Stimulated activated CD8-positive, alpha-beta memory T cell treated with anti-CD3 and anti-CD28 coated beads, Interleukin-12 subunit alpha, Interleukin-12 subunit beta, amount 100 ng/mL, for 4 hours (primary cell): ENCODE measurements around the gene CAMTA2.
"Not testable (repeated sequence)": the region's sequence is repeated elsewhere in the genome, so short reads cannot be mapped to it uniquely, and the experiment has no call there.

Experiments used
- DNase-seq: peaks from one replicate; pipeline ENCODE4 v3.0.0-alpha.2; 2020; ENCODE audit warnings: low read depth

The CAMTA2 gene

GRCh38 chr17:4932756-4933155, 54.7 kb downstream of the CAMTA2 start:
- DNase-seq: no peak

GRCh38 chr17:4931963-4932362, 55.5 kb downstream of the CAMTA2 start, which contains the start of gene GP1BA:
TSS of gene GP1BA (plus strand) at chr17:4932277. CDS start at chr17:4932605, 328 bp downstream.
- DNase-seq: no peak

- no peak for DNase-seq
Measured at GRCh38 chr17:4928881-4929280, 58.6 kb downstream of the CAMTA2 start.

GRCh38 chr17:4926577-4927335, 60.7 kb downstream of the CAMTA2 start:
- not testable (repeated sequence) for DNase-seq

DNA sequence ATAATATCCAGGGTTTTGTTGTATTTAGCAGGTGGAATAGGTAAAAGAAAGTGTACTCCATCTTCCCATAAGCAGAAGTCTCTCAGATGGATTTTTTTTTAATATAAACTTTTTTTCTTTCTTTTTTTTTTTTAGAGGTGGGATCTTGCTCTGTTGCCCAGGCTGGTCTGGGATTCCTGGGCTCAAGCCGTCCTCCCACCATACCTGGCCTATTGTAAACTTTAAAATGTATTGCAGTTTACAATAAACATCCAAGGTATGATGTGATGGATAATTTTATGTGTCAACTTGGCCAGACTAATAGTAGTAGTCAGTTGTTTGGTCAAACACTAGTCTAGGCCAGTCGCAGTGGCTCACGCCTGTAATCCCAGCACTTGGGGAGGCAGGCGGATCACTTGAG, 66.2 kb downstream of the CAMTA2 start:
- no peak for DNase-seq

- no peak for DNase-seq
Measured at GRCh38 chr17:4920351-4921048, 67.0 kb downstream of the CAMTA2 start.

GRCh38 chr17:4919511-4920047, 67.9 kb downstream of the CAMTA2 start:
- DNase-seq: no peak
